Measurements from ENCODE around the gene LTBP1. TPM values are rescaled to one million over a fixed set of nuclear protein-coding genes. Genes with fewer than 3 reads are reported as not detected.

The LTBP1 gene
- total and polyA plus RNA-seq, 2 donors (not counting 1 experiment from before 2014, with no cell fraction given) = 0.69 TPM; not detected in 1

GRCh38 chr2:33213244-33213643, 266.5 kb downstream of the LTBP1 start:
- Histone ChIP-seq H3K4me3 (ENCODE audit: control extremely low read depth in 1 of 5, extremely low read depth in 1 of 5, insufficient read depth in 1 of 5, low read depth in 2 of 5, low read length in 4 of 5) (no peak overlapping the region), H4K20me1 (ENCODE audit: control insufficient read depth, insufficient read depth, low read length, poor library complexity, severe bottlenecking) (no peaks in the 10 kb centered on the region), H3K9ac (ENCODE audit: low read length) (no peak overlapping the region), H3K36me3 (replicated peaks in 1 of 2; ENCODE audit: control extremely low read depth in 1 of 2, control insufficient read depth in 1 of 2, extremely low read depth in 1 of 2, insufficient read depth in 2 of 2, low read length in 1 of 2) (no peaks in the 10 kb centered on the region), H3K4me1 (ENCODE audit: control insufficient read depth in 2 of 2, insufficient read depth in 2 of 2, low read length in 2 of 2) (no peaks in the 10 kb centered on the region), H3K27ac (ENCODE audit: low read length in 2 of 2) (no peak overlapping the region), H2AFZ (ENCODE audit: insufficient read depth, low read depth, low read length, poor library complexity, severe bottlenecking) (no peak overlapping the region), H3K27me3 (replicated peaks in 1 of 4; ENCODE audit: control extremely low read depth in 1 of 4, control insufficient read depth in 3 of 4, insufficient read depth in 4 of 4, low read length in 3 of 4) (peaks cover 0 to 4% (median 0%) of the 10 kb centered on the region in 4 experiments), H3K9me3 (ENCODE audit: control extremely low read depth in 1 of 3, control insufficient read depth in 2 of 3, insufficient read depth in 1 of 3, low read length in 2 of 3) (no peaks in the 10 kb centered on the region), H3K79me2 (ENCODE audit: control insufficient read depth, insufficient read depth, low read length) (no peaks in the 10 kb centered on the region), H3K4me2 (replicated peaks; ENCODE audit: low read depth, low read length, poor library complexity, severe bottlenecking) (no peak overlapping the region)
- H3K27me3 Mint-ChIP-seq = peaks cover 7% of the 10 kb centered on the region
- no peak overlapping the region for H3K27ac Mint-ChIP-seq
- ATAC-seq (ENCODE audit: low read depth) (no peak), DNase-seq (no peak)
- no peak overlapping the region for H3K4me3 Mint-ChIP-seq
- TF ChIP-seq EZH2 (IDR thresholded peaks at IDR 0.05; ENCODE audit: borderline replicate concordance, insufficient read depth, low read depth, low read length, poor library complexity, severe bottlenecking) (no peak), CTCF (IDR thresholded peaks at IDR 0.05) (no peak)
- H3K4me1 Mint-ChIP-seq = peaks cover 6% of the 10 kb centered on the region
- no CpG with 5 or more reads among the region's 3 CpGs for WGBS (ENCODE audit: insufficient coverage)
- H3K9me3 Mint-ChIP-seq (ENCODE audit: insufficient read depth) = no peaks in the 10 kb centered on the region
- intact Hi-C loops (cut with micrococcal nuclease) = no loop called here
- ChIA-PET CTCF (no interaction called here), POLR2A (no interaction called here)

- Histone ChIP-seq H3K27me3 (replicated peaks in 1 of 4; ENCODE audit: control extremely low read depth in 1 of 4, control insufficient read depth in 3 of 4, insufficient read depth in 4 of 4, low read length in 3 of 4) (no peaks in the 10 kb centered on the region), H2AFZ (ENCODE audit: insufficient read depth, low read depth, low read length, poor library complexity, severe bottlenecking) (no peak overlapping the region), H4K20me1 (ENCODE audit: control insufficient read depth, insufficient read depth, low read length, poor library complexity, severe bottlenecking) (no peaks in the 10 kb centered on the region), H3K79me2 (ENCODE audit: control insufficient read depth, insufficient read depth, low read length) (no peaks in the 10 kb centered on the region), H3K4me1 (ENCODE audit: control insufficient read depth in 2 of 2, insufficient read depth in 2 of 2, low read length in 2 of 2) (no peaks in the 10 kb centered on the region), H3K9ac (ENCODE audit: low read length) (no peak overlapping the region), H3K9me3 (ENCODE audit: control extremely low read depth in 1 of 3, control insufficient read depth in 2 of 3, insufficient read depth in 1 of 3, low read length in 2 of 3) (no peaks in the 10 kb centered on the region), H3K27ac (ENCODE audit: low read length in 2 of 2) (no peak overlapping the region), H3K4me2 (replicated peaks; ENCODE audit: low read depth, low read length, poor library complexity, severe bottlenecking) (no peak overlapping the region), H3K36me3 (replicated peaks in 1 of 2; ENCODE audit: control extremely low read depth in 1 of 2, control insufficient read depth in 1 of 2, extremely low read depth in 1 of 2, insufficient read depth in 2 of 2, low read length in 1 of 2) (no peaks in the 10 kb centered on the region), H3K4me3 (ENCODE audit: control extremely low read depth in 1 of 5, extremely low read depth in 1 of 5, insufficient read depth in 1 of 5, low read depth in 2 of 5, low read length in 4 of 5) (no peak overlapping the region)
- intact Hi-C loops (cut with micrococcal nuclease) = no loop called here
- no peaks in the 10 kb centered on the region for H3K9me3 Mint-ChIP-seq (ENCODE audit: insufficient read depth)
- POLR2A ChIA-PET = no interaction called here
- WGBS (ENCODE audit: insufficient coverage) = no CpG with 5 or more reads among the region's 2 CpGs
- DNase-seq (no peak), ATAC-seq (ENCODE audit: low read depth) (no peak)
- no peak overlapping the region for H3K27ac Mint-ChIP-seq
- TF ChIP-seq EZH2 (IDR thresholded peaks at IDR 0.05; ENCODE audit: borderline replicate concordance, insufficient read depth, low read depth, low read length, poor library complexity, severe bottlenecking) (no peak), CTCF (IDR thresholded peaks at IDR 0.05) (no peak)
- CTCF ChIA-PET = no interaction called here
- no peak overlapping the region for H3K4me3 Mint-ChIP-seq
- H3K4me1 Mint-ChIP-seq = peaks cover 6% of the 10 kb centered on the region
- peaks cover 5% of the 10 kb centered on the region for H3K27me3 Mint-ChIP-seq
Measured at GRCh38 chr2:33213648-33214047, 266.9 kb downstream of the LTBP1 start.
